Testis (tissue), 3 donors: ENCODE measurements around the gene CPA3. TPM values are rescaled to one million over a fixed set of nuclear protein-coding genes. Genes with fewer than 3 reads are reported as not detected.

Source experiments
- DNase-seq: peaks from one replicate; pipeline ENCODE4 v3.0.0-alpha.2; 2019
- H3K27ac ChIP-seq, 2 donors: fragments of 200-600 bp; sonication (generic); one replicate each; pipeline ENCODE4 v1.5.1; 2019
- H3K27me3 ChIP-seq: fragments of 200-600 bp; sonication (generic); one replicate; pipeline ENCODE4 v1.5.1; 2019
- H3K36me3 ChIP-seq: fragments of 200-600 bp; sonication (generic); one replicate; pipeline ENCODE4 v1.5.1; 2017; ENCODE audit warnings: low read depth; ENCODE audit errors: missing control alignments
- H3K4me1 ChIP-seq: fragments of 200-600 bp; sonication (generic); one replicate; pipeline ENCODE4 v1.5.1; 2019
- H3K4me3 ChIP-seq, 2 donors: fragments of 200-600 bp; sonication (generic); one replicate each; pipeline ENCODE4 v1.5.1; 2017 to 2019
- H3K9me3 ChIP-seq: fragments of 200-600 bp; sonication (generic); one replicate; pipeline ENCODE4 v1.5.1; 2017
- POLR2A ChIP-seq: fragments of 450-650 bp; IDR thresholded peaks from one replicate; pipeline ENCODE4 v1.6.1; 2017; ENCODE audit warnings: antibody characterized with exemption, mild to moderate bottlenecking, moderate library complexity
- WGBS, 2 donors: methylation state at CpG; one replicate each; pipeline ENCODE4 v1.1.5; 2018; 5-methylcytosine and 5-hydroxymethylcytosine counted together
- intact Hi-C: fragments of 100-400 bp; cut with DNase I; formaldehyde crosslinking; loops from one replicate; pipeline ENCODE4 v1.15.1; 2023; ENCODE audit warnings: low total_unique reads
- polyA plus RNA-seq: library from polyadenylated mRNA; stranded (reverse); fragments of 350-450 nt; fragmentation: Illumina TruSeq; extraction: RNeasy Lipid Tissue Mini Kit (QIAGEN cat#74804); gene quantifications from one replicate; pipeline ENCODE4 v1.2.3, GENCODE V29; 2014; ENCODE audit warnings: low read depth, low replicate concordance; ENCODE audit not compliant: insufficient read depth
- total RNA-seq, 2 donors: library from RNA; depleted of rRNA; stranded (reverse); fragments of >200 nt; gene quantifications; one replicate each; pipeline ENCODE4 v1.2.3, GENCODE V29; 2016
- TF ChIP-seq, protein P1 (sequence below), 3 experiments: fragments of 450-650 bp in 2 of 3; fragments of 200-600 bp in 1 of 3; sonication (generic) in 1 of 3; IDR thresholded peaks; one replicate each; pipeline ENCODE4 v1.5.1; 2016 to 2019; ENCODE audit warnings: antibody characterized with exemption in 3 of 3, mild to moderate bottlenecking in 2 of 3, moderate library complexity in 1 of 3

Gene CPA3
- total and polyA plus RNA-seq, 3 donors from 2014 or later, result 0.71 to 6.4 (median 4.6) TPM

DNA sequence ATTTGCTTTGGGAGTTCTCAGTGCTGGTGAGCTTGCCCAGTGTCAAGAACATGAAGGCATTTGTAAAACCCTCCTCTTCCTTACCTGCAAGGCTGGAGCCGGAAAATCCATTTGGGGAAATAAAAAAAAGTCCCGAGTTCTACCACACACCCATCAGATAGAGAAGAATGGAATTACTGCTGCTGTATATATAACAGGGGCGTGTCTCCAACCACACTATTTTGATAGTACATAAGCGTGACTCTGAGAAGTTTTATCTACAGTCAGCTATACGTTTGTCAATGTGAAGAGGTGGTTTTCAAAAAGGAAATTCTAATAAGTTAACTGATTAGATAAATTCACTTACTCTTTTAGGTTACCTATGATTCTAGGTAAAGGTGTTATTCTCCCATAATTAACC, 1.3 kb upstream of the CPA3 start:
- Histone ChIP-seq H3K27me3 (no peaks in the 10 kb centered on the region), H3K4me1 (no peaks in the 10 kb centered on the region), H3K9me3 (no peaks in the 10 kb centered on the region), H3K36me3 (no peaks in the 10 kb centered on the region), H3K27ac (no peak overlapping the region), H3K4me3 (no peak overlapping the region)
- no peak for TF ChIP-seq POLR2A
- TF ChIP-seq, protein P1, sequence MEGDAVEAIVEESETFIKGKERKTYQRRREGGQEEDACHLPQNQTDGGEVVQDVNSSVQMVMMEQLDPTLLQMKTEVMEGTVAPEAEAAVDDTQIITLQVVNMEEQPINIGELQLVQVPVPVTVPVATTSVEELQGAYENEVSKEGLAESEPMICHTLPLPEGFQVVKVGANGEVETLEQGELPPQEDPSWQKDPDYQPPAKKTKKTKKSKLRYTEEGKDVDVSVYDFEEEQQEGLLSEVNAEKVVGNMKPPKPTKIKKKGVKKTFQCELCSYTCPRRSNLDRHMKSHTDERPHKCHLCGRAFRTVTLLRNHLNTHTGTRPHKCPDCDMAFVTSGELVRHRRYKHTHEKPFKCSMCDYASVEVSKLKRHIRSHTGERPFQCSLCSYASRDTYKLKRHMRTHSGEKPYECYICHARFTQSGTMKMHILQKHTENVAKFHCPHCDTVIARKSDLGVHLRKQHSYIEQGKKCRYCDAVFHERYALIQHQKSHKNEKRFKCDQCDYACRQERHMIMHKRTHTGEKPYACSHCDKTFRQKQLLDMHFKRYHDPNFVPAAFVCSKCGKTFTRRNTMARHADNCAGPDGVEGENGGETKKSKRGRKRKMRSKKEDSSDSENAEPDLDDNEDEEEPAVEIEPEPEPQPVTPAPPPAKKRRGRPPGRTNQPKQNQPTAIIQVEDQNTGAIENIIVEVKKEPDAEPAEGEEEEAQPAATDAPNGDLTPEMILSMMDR (IDR thresholded peaks at IDR 0.05), result no peak
- DNase-seq, result no peak
- 86 to 89% methylated on average over 5 of the region's 5 CpGs for WGBS, 2 donors
- intact Hi-C loops, result loop anchor here (10.0 kb wide), 1 partner anchor 81 kb away; no protein-coding TSS in a partner anchor

DNA sequence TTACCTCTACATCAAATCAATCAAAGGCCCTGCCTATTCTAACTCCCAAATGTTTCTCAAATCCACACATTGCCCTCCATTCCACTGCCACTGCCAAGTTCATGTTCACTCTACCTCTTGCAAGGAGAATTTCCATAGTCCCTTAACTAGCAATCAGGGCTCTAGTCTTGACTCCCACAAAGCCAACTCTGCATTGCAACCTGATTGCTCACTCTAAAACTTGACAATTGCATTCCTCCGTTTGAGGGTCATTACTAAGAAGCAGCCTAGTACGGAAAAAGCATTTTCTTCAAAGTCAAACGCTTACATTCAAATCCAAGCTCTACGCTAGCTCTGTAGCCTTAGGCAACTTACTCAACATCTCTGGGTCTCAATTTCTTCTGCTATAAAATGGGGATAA, 1.2 kb downstream of the CPA3 start:
- Histone ChIP-seq H3K27ac (no peak overlapping the region), H3K4me3 (no peak overlapping the region), H3K36me3 (no peaks in the 10 kb centered on the region), H3K27me3 (no peaks in the 10 kb centered on the region), H3K9me3 (no peaks in the 10 kb centered on the region), H3K4me1 (no peaks in the 10 kb centered on the region)
- 87 to 98% methylated on average over 4 of the region's 4 CpGs for WGBS, 2 donors
- TF ChIP-seq POLR2A, result no peak
- DNase-seq, result no peak
- intact Hi-C loops, result loop anchor here (10.0 kb wide), 1 partner anchor 79 kb away; no protein-coding TSS in a partner anchor

DNA sequence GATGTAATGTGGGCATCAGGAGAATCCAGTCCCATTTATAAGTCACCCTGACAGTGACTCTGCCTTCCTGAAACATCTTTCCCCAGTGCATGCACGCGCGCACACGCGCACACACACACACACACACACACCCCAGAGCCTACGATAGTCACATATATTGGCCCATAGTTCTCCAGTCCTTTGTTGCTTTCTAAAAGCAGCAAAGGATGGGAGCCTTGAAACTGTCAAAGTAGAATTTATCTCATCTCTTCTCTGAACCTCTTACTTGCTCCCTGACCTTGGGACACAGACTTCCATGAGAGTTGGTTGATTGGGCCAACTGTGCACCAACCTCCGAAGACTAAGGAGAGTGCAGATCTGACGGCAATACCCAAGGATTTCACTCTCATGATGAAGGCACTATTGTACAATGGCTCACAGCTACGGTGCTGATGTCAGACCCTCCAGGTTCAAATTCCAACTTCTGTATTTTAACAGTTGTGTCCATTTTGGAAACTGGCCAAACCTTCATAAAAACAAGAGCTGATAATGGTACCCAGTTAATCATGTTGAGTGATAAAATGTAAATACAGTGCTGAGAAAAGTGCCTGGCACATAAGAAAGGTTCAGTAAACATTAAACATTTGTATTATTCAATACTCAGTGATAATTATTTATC, 8.3 kb downstream of the CPA3 start:
- no peak overlapping the region for H3K27ac ChIP-seq
- no peak for TF ChIP-seq POLR2A
- TF ChIP-seq, protein P1 (IDR thresholded peaks at IDR 0.05), result no peak
- intact Hi-C loops, result no loop called here
- 81 to 94% methylated on average over 9 of the region's 9 CpGs for WGBS, 2 donors
- no peaks in the 10 kb centered on the region for H3K9me3 ChIP-seq
- H3K4me3 ChIP-seq, result no peak overlapping the region
- no peaks in the 10 kb centered on the region for H3K4me1 ChIP-seq
- H3K27me3 ChIP-seq, result no peaks in the 10 kb centered on the region
- H3K36me3 ChIP-seq, result no peaks in the 10 kb centered on the region
- DNase-seq, result no peak

DNA sequence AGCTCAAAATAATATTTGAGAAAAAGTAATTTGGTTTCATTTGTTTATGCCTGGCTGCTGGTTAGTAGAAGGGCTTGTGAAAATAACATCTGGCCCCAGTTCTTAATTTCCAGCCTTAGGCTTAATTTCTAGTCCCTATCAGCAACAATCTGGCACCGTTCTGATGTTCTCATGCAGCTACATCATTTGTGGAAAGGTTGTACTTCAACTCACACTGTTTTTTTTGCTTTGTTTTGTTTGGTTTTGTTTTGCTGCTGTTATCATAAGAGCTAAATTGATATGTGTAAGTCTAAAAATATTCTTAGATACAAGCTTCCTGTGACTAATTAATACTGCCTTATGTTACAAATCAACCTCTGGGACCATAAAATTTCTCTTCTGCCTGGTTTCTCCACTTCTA, 8.9 kb downstream of the CPA3 start:
- WGBS, 2 donors, result 30 to 55% methylated on average over 1 of the region's 1 CpG

DNA sequence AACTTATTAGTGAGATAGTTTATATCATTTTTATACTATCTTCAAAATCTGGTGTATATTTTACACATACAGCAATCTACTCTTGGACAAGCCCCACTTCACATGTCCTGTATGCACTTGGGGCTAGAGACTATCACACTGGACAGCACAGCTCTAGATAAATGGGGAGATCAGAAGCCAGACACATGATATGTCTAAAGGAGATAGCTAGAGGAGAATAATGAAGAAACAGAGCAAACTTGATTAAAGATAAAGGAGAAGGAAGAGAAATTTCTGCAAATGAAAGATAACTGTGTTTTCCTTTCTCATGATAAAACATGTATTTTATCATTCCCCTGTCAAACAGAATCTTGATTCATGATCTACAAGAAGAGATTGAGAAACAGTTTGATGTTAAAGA, 13.0 kb downstream of the CPA3 start:
- TF ChIP-seq, protein P1 (IDR thresholded peaks at IDR 0.05), result no peak
- TF ChIP-seq POLR2A, result no peak
- Histone ChIP-seq H3K27ac (no peak overlapping the region), H3K9me3 (no peaks in the 10 kb centered on the region), H3K4me3 (no peak overlapping the region), H3K27me3 (no peaks in the 10 kb centered on the region), H3K4me1 (peaks cover 3% of the 10 kb centered on the region), H3K36me3 (no peaks in the 10 kb centered on the region)
- intact Hi-C loops, result no loop called here
- no peak for DNase-seq

More for the DNA sequence above, 8.9 kb downstream of the CPA3 start:
- H3K27ac ChIP-seq, result no peak overlapping the region
- intact Hi-C loops, result no loop called here
- TF ChIP-seq POLR2A, result no peak
- TF ChIP-seq, protein P1 (IDR thresholded peaks at IDR 0.05), result no peak
- no peaks in the 10 kb centered on the region for H3K4me1 ChIP-seq
- no peak for DNase-seq
- H3K9me3 ChIP-seq, result no peaks in the 10 kb centered on the region
- H3K36me3 ChIP-seq, result no peaks in the 10 kb centered on the region
- no peak overlapping the region for H3K4me3 ChIP-seq
- H3K27me3 ChIP-seq, result no peaks in the 10 kb centered on the region
